Type B pancreatic cell (in vitro differentiated cells): ENCODE measurements around the gene PMEPA1. TPM values are rescaled to one million over a fixed set of nuclear protein-coding genes. Genes with fewer than 3 reads are reported as not detected.

Source experiments
- DNase-seq: peaks from one replicate; pipeline ENCODE4 v3.0.0; 2021; ENCODE audit warnings: mixed read lengths; ENCODE audit not compliant: unreplicated experiment; ENCODE audit errors: extremely low spot score
- H3K27ac Mint-ChIP-seq: 2 replicates; pipeline ENCODE4 v1.8.0; 2021; ENCODE audit warnings: mild to moderate bottlenecking, mixed read lengths
- H3K27me3 Mint-ChIP-seq: 2 replicates; pipeline ENCODE4 v1.8.0; 2021; ENCODE audit warnings: mixed read lengths
- H3K36me3 Mint-ChIP-seq: 2 replicates; pipeline ENCODE4 v1.8.0; 2021; ENCODE audit warnings: mixed read lengths
- H3K4me1 Mint-ChIP-seq: one replicate; pipeline ENCODE4 v1.8.0; 2021; ENCODE audit warnings: mixed read lengths; ENCODE audit not compliant: unreplicated experiment
- H3K4me3 Mint-ChIP-seq: 2 replicates; pipeline ENCODE4 v1.8.0; 2021; ENCODE audit warnings: mild to moderate bottlenecking, mixed read lengths
- H3K9me3 Mint-ChIP-seq: 2 replicates; pipeline ENCODE4 v1.8.0; 2021; ENCODE audit warnings: mixed read lengths
- total RNA-seq: library from RNA; stranded (reverse); gene quantifications from 2 replicates; pipeline ENCODE4 v1.2.1, GENCODE V29; 2021; ENCODE audit warnings: low replicate concordance
- TF ChIP-seq, protein P1 (sequence below): fragments of 200-600 bp; sonication (generic); conservative IDR thresholded peaks from 2 replicates; pipeline ENCODE4 v1.5.0; 2021; ENCODE audit warnings: antibody characterized with exemption, mild to moderate bottlenecking

The PMEPA1 gene
- total RNA-seq, 1 donor from 2014 or later, result 8.8 TPM

DNA sequence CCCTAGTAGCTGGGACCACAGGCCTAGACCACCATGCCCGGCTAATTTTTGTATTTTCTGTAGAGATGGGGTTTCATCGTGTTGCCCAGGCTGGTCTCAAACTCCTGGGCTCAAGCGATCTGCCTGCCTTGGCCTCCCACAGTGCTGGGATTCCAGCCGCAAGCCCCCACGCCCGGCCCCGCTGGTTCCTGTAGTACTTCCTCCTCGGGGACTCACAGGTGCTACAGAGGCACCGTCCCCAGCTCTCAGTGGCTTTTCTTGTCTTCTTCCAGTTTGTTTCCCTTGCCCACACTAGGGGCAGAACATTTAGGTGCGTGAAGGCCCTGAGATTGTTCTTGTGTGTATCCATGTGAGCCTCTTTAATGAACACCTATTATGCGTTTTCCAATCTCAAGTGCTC, 88.8 kb downstream of the PMEPA1 start:
- Mint-ChIP-seq H3K27me3 (peaks cover 14% of the 10 kb centered on the region), H3K27ac (no peak overlapping the region), H3K9me3 (peaks cover 6% of the 10 kb centered on the region), H3K4me3 (no peak overlapping the region), H3K36me3 (no peaks in the 10 kb centered on the region), H3K4me1 (peaks cover 13% of the 10 kb centered on the region)
- peak; percentile 51 for DNase-seq
- TF ChIP-seq, protein P1, sequence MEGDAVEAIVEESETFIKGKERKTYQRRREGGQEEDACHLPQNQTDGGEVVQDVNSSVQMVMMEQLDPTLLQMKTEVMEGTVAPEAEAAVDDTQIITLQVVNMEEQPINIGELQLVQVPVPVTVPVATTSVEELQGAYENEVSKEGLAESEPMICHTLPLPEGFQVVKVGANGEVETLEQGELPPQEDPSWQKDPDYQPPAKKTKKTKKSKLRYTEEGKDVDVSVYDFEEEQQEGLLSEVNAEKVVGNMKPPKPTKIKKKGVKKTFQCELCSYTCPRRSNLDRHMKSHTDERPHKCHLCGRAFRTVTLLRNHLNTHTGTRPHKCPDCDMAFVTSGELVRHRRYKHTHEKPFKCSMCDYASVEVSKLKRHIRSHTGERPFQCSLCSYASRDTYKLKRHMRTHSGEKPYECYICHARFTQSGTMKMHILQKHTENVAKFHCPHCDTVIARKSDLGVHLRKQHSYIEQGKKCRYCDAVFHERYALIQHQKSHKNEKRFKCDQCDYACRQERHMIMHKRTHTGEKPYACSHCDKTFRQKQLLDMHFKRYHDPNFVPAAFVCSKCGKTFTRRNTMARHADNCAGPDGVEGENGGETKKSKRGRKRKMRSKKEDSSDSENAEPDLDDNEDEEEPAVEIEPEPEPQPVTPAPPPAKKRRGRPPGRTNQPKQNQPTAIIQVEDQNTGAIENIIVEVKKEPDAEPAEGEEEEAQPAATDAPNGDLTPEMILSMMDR, result no peak

- no peaks in the 10 kb centered on the region for H3K36me3 Mint-ChIP-seq
- peaks cover 14% of the 10 kb centered on the region for H3K27me3 Mint-ChIP-seq
- peaks cover 13% of the 10 kb centered on the region for H3K4me1 Mint-ChIP-seq
- H3K27ac Mint-ChIP-seq, result no peak within 1 kb of the TSS
- H3K4me3 Mint-ChIP-seq, result no peak within 1 kb of the TSS
- H3K9me3 Mint-ChIP-seq, result peaks cover 6% of the 10 kb centered on the region
- DNase-seq, result peak; percentile 52
- TF ChIP-seq, protein P1, result no peak
Measured at GRCh38 chr20:57620274-57620990, 89.4 kb downstream of the PMEPA1 start, which contains the start of gene ZBP1. TSS of gene ZBP1 (minus strand) at chr20:57620426. CDS start at chr20:57620295, 131 bp downstream.

DNA sequence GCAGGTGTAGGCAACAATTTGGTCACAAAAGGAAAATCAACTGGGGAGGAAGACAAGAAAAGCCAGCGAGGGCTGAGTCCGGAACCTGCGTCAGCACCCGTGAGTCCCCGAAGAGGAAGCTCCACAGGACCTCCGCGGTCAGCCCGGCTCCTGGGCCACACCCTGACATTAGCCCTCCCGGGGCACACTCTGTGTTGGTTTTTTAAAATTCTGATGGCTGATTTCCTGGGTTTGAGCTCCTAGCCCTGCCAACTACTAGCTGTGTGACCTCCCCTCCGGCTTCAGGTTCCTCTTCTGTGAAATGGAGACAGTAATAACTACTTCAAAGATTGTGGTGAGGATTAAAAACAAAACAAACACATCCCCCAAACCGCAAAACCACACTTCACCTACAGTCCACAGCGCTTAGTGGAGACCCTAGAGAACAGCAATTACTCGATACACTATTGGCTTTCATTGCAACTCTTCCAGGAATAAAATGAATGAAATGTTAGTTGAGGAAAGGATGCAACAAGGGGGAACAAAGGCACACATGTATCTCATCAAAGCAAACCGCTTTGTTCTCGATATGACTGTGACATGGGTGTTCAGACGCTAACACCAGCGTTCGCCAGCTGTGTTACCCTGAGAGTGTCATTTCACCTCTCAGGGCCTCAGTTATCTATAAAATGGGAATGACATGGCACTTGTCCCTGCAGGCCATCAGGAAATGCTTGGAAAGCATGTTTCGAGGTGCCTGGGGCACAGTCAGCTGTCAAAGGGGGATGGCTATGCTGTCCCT, 90.6 kb downstream of the PMEPA1 start:
- H3K4me3 Mint-ChIP-seq, result no peak overlapping the region
- DNase-seq, result no peak
- H3K36me3 Mint-ChIP-seq, result no peaks in the 10 kb centered on the region
- H3K4me1 Mint-ChIP-seq, result peaks cover 11% of the 10 kb centered on the region
- TF ChIP-seq, protein P1, result no peak
- H3K9me3 Mint-ChIP-seq, result no peaks in the 10 kb centered on the region
- H3K27me3 Mint-ChIP-seq, result peaks cover 14% of the 10 kb centered on the region
- no peak overlapping the region for H3K27ac Mint-ChIP-seq

DNA sequence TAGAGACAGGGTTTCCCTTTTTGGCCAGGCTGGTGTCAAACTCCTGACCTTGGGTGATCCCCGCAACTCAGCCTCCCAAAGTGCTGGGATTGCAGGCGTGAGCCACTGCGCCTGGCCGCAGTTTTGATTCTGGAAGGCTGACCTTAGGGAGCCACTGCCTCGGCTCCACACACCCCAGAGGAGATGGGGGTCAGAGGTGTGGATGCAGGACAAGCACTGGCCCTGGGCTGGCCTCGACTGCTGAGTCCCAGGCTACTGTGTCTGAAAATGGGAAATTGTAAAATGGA, 91.1 kb downstream of the PMEPA1 start:
- no peak overlapping the region for H3K27ac Mint-ChIP-seq
- peaks cover 9% of the 10 kb centered on the region for H3K4me1 Mint-ChIP-seq
- no peak for DNase-seq
- no peaks in the 10 kb centered on the region for H3K9me3 Mint-ChIP-seq
- H3K27me3 Mint-ChIP-seq, result peaks cover 14% of the 10 kb centered on the region
- no peaks in the 10 kb centered on the region for H3K36me3 Mint-ChIP-seq
- TF ChIP-seq, protein P1, result no peak
- no peak overlapping the region for H3K4me3 Mint-ChIP-seq

GRCh38 chr20:57618091-57618763, 91.6 kb downstream of the PMEPA1 start:
- no peaks in the 10 kb centered on the region for H3K36me3 Mint-ChIP-seq
- peaks cover 14% of the 10 kb centered on the region for H3K27me3 Mint-ChIP-seq
- no peak for DNase-seq
- H3K4me1 Mint-ChIP-seq, result peaks cover 9% of the 10 kb centered on the region
- no peak overlapping the region for H3K4me3 Mint-ChIP-seq
- H3K9me3 Mint-ChIP-seq, result no peaks in the 10 kb centered on the region
- TF ChIP-seq, protein P1, result no peak
- no peak overlapping the region for H3K27ac Mint-ChIP-seq
